OCI-M1 (cell line): Measurements from ENCODE around the gene MTFR1L.
A peak's percentile ranks its signal among the peaks of the same experiment; 100 is the strongest.
"Not testable (repeated sequence)": the region's sequence is repeated elsewhere in the genome, so short reads cannot be mapped to it uniquely, and the experiment has no call there.

Experiments used
- DNase-seq: peaks from one replicate; lab custom pipeline; 2025; lab: John Stamatoyannopoulos, UW

Gene MTFR1L

GRCh38 chr1:25825605-25826004, 5.9 kb downstream of the MTFR1L start:
- DNase-seq: peak; percentile 35

DNA sequence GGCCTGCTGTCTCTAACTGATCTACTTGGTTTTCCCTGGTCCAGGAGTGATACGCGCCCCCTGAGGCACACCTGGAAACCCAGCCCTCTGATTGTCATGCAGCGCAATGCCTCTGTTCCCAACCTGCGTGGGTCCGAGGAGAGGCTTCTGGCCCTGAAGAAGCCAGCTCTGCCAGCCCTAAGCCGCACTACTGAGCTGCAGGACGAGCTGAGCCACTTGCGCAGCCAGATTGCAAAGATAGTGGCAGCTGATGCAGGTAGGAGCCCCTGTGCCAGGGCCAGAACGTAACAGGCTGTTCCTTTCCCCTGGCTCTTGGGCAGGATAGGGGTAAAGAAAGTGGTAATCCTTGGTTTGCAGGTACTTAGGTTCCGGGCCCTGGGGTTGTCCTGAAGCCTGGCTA, 6.8 kb downstream of the MTFR1L start:
- DNase-seq: no peak

DNA sequence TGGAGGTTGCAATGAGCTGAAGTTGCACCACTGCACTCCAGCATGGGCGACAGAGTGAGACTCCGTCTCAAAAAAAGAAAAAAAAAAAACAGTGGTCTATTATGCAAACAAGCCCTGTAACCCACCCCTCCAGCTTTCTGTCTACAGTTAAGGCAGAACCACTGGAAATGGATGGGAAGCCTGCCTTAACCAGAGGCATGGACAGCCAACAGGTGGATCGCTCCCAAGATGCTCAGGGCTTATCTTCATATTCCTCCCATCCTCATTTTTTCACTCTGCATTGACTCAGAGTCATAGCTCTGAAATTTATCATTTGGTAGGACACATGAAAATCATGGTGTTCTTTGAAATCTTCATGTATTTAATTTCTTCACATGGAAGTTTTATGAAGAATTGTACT, 8.7 kb downstream of the MTFR1L start:
- no peak for DNase-seq

GRCh38 chr1:25829046-25829445, 9.3 kb downstream of the MTFR1L start:
- no peak for DNase-seq

DNA sequence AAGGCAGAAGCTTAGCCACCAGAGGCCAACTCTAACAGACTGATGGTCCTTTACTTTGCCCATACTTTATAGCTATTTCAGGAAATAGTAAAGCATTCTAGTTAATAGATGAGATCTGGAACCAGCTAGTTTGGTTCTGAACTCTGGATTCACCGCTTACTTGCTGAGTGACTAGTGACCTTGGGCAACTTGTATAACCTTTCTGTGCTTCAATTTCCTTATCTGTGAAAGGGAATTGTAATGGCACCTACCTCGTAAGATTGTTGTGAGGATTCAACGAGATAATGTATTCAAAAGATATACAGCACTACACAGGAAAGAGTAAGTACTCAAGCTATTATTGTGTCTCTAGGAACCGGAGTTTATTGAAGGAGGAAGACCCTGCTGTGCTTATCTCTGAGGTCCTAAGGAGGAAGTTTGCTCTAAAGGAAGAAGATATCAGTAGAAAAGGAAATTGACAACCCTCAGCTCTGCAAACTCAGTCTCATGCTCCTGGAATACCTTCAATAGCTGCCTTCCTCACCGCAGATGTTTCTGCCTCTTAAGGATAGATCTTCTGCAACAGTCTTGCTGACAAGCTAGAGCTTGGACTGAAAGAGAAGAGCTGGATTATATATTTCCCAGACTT, 11.9 kb downstream of the MTFR1L start:
- DNase-seq: peak; percentile 67

DNA sequence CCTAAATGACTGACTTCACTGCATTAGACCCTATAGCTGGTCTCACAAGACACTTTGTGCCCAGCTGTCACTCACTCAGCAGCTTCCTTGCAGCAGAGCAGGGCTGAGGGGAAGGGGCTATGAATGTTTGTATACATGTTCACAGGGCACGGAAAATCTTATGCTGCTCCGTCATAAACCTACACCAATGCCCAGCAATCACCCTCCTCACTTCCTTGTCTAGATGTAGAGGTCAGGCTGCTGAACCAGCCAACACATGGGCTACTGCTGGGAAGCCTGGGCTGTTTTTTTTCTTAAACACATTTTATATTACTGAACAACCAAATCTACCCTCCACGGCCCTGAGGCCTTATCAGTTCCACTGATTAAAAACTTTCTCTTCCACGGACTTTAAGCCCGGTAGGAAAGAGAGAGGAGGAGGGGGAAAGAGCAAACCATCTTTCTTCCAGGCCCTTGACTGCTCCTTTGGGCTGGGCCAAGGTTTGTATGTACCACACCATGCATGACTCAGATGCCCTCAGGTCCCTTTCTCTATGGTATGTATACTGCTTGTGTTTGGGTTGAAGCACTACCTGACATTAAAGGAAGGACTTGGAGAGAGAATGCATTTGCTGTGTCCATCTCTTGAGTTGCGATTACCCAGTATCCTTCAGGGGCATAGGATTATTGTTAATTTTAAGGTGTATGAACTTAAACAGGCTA, 12.7 kb downstream of the MTFR1L start:
- no peak for DNase-seq

GRCh38 chr1:25833158-25833557, 13.4 kb downstream of the MTFR1L start:
- DNase-seq: no peak

DNA sequence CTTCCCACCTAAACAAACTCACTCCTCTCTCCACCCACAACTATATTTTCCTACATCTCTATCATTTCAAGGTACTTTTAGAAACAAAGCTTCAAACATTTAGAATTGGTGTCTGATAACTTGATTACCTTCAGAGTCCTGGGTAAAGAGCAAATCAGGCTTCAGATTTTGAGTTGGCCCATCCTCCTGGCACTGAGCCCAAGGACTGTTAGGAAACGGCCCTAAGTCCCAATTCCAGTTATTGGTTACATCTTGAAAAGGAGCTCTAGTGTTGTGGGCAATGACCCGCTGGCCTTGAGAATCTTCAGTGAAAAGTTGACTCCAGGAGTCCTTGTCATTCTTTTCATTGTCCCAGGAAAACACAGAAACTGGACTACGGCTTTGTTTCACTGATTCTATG, 15.1 kb downstream of the MTFR1L start:
- no peak for DNase-seq

DNA sequence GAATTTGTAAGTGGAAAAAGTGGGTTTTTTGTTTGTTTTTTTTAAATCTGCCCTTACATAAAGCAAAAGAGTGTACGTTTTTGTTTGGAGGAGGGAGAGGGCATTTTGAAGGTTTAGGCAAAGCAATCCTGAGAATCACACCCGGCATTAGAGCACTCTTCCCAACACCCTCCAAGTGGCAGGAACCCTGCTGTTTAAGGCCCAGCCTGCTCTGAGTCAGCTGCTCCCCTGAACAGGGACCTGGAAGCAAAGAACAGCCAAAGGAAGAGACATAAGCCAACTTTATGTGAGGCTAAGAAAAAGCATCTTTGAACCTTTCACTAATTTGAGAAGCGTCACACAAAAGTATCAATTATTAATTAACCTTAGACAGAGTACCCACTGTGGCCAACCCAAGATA, 16.9 kb downstream of the MTFR1L start:
- DNase-seq: no peak

DNA sequence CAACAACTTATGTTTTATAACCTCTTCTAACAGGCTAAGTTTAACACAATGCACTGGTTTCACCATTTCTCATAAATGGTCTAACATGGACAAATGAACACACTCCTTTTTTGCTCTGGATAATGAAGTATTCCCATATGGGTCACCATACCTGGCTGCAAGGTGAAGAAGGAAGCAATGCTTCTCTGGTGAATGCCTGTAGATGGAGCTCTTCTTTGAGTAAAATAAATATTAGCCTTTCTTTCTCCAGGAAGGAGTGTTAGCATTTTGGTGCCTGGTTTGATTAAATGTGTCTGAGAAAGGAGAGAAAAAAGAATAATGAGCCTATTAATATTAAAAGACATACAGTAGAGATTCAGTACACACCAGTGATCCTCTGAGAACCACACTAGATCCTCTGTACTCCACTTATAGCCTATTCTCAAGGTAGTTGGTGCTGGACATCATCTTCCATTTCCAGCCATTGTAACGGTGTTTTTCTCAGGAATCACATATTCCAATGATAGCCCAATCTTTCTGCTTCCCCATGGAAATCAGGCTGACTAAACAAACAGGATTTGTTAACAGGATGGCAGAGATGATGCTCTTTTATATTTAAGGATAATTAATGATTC, 17.6 kb downstream of the MTFR1L start:
- DNase-seq: no peak

GRCh38 chr1:25839808-25840207, 20.1 kb downstream of the MTFR1L start:
- DNase-seq: not testable (repeated sequence)

GRCh38 chr1:25843483-25843882, 23.7 kb downstream of the MTFR1L start:
- no peak for DNase-seq

- DNase-seq: peak; percentile 26
Measured at GRCh38 chr1:25844536-25845337, 25.0 kb downstream of the MTFR1L start.

GRCh38 chr1:25845664-25846063, 25.9 kb downstream of the MTFR1L start:
- no peak for DNase-seq

DNA sequence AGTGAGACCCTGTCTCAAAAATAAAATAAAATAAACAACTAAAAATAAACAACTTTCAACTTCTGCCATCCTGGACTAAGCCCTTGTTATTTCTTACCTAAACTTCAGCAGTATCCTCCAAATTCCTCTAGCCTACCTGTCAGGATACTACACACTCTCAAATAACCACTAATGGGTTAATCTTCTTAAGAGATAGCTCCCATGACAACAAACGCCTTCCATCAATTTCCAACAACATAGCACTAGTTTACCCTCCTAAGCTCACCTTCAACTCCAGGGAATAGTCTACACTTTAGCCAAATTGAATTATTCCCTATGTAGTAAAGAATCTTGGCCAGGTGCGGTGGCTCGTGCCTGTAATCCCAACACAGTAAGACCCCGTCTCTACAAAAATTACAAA, 28.2 kb downstream of the MTFR1L start:
- no peak for DNase-seq

- DNase-seq: no peak
Measured at GRCh38 chr1:25848531-25848930, 28.8 kb downstream of the MTFR1L start.

GRCh38 chr1:25854554-25854953, 34.8 kb downstream of the MTFR1L start:
- DNase-seq: no peak

GRCh38 chr1:25856856-25857255, 37.1 kb downstream of the MTFR1L start:
- no peak for DNase-seq

DNA sequence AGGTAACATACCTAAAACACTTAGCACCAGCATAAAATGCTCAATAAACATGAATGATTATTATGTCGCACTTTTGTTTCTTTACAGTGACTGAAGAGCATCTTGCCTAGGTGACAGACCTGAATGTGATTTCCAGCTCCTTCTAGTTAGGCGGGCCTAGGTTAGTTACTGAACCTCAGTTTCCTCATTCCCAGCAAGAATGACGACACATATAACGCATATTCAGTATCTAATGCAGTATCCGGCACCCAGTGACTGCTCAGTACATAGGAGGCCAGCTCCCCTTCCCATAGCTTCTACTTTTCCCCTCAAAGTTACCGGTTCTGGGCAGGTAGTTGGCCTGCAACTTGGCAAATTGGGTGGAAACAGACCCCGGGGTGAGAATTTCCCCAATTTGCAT, 38.7 kb downstream of the MTFR1L start:
- peak; percentile 57 for DNase-seq

- peak; percentile 95 for DNase-seq
Measured at GRCh38 chr1:25858906-25859789, 39.4 kb downstream of the MTFR1L start, which contains the start of gene AUNIP. Gene AUNIP, minus strand, starts transcription at chr1:25859457. Its CDS starts 100 bp downstream, at chr1:25859357.
